Measurements from ENCODE around the gene CYP21A2.
"Not testable (repeated sequence)": the region's sequence is repeated elsewhere in the genome, so short reads cannot be mapped to it uniquely, and the experiment has no call there.

Gene CYP21A2

DNA sequence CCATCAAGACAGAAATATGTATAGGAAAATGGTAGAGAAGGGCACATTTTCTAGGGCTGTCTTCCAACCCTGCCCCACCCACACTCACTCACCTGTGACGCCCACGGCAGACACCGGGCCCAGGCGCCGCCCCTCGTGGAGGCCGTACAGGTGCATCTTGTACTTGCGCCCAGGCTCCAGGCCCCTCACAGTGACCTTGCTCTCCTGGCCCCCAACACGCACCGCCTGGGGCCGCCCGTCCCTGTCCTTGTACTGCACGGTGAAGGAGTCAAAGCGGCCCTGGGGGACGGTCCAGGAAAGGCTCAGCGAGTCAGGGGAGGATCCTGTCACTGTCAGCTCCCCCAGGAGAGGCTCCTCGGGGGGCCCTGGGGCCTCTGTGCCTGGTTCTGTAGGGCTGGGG, 19.8 kb downstream of the CYP21A2 start:
- Histone ChIP-seq H3K27me3 (ENCODE audit: control insufficient read depth, insufficient read depth, low read length) (no peaks in the 10 kb centered on the region), H3K27ac (ENCODE audit: low read depth, low read length) (no peak overlapping the region), H3K4me3 (ENCODE audit: low read depth, low read length) (no peak overlapping the region), H3K4me1 (ENCODE audit: control insufficient read depth, insufficient read depth, low read length) (no peaks in the 10 kb centered on the region), H3K9me3 (ENCODE audit: control insufficient read depth, insufficient read depth, low read depth, low read length) (no peaks in the 10 kb centered on the region), H3K36me3 (ENCODE audit: control insufficient read depth, insufficient read depth, low read length) (no peaks in the 10 kb centered on the region), H3K9ac (ENCODE audit: low read length) (no peak overlapping the region)

- Histone ChIP-seq H3K27me3 (ENCODE audit: control insufficient read depth, insufficient read depth, low read length) (no peaks in the 10 kb centered on the region), H3K9me3 (ENCODE audit: control insufficient read depth, insufficient read depth, low read depth, low read length) (no peaks in the 10 kb centered on the region), H3K9ac (ENCODE audit: low read length) (no peak overlapping the region), H3K4me3 (ENCODE audit: low read depth, low read length) (no peak overlapping the region), H3K4me1 (ENCODE audit: control insufficient read depth, insufficient read depth, low read length) (no peaks in the 10 kb centered on the region), H3K36me3 (ENCODE audit: control insufficient read depth, insufficient read depth, low read length) (no peaks in the 10 kb centered on the region), H3K27ac (ENCODE audit: low read depth, low read length) (no peak overlapping the region)
Measured at GRCh38 chr6:32058511-32058963, 20.3 kb downstream of the CYP21A2 start.

DNA sequence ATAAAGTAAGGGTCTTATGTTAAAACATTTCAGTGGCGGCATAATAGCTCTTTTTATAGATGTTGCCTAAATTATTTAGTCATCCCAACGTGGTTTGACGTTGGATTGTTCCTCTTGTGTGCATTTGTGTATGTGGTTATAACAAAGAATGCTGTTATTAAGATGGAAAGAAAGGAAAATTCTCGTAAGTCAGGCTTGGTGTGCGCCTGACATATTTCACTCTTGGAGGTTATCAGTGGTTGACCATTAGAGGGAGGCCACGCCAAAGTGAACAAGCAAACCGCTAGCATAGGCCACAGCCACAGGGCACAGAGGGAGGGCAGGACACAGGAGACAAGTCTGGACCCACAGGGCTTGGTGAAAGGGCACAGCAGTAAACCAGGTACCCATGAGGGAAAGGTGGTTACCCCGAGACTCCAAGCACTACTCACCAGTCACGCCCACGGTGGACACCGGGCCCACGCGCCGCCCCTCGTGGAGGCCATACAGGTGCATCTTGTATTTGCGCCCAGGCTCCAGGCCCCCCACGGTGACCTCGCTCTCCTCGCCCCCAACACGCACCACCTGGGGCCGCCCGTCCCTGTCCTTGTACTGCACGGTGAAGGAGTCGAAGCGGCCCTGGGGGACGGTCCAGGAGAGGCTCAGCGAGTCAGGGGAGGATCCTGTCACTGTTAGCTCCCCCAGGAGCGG, 22.9 kb downstream of the CYP21A2 start:
- H3K36me3 ChIP-seq (ENCODE audit: control insufficient read depth, insufficient read depth, low read length) = no peaks in the 10 kb centered on the region
- no peak overlapping the region for H3K27ac ChIP-seq (ENCODE audit: low read depth, low read length)
- H3K27me3 ChIP-seq (ENCODE audit: control insufficient read depth, insufficient read depth, low read length) = no peaks in the 10 kb centered on the region
- H3K9me3 ChIP-seq (ENCODE audit: control insufficient read depth, insufficient read depth, low read depth, low read length) = no peaks in the 10 kb centered on the region
- no peak overlapping the region for H3K9ac ChIP-seq (ENCODE audit: low read length)
- H3K4me1 ChIP-seq (ENCODE audit: control insufficient read depth, insufficient read depth, low read length) = no peaks in the 10 kb centered on the region
- no peak overlapping the region for H3K4me3 ChIP-seq (ENCODE audit: low read depth, low read length)

DNA sequence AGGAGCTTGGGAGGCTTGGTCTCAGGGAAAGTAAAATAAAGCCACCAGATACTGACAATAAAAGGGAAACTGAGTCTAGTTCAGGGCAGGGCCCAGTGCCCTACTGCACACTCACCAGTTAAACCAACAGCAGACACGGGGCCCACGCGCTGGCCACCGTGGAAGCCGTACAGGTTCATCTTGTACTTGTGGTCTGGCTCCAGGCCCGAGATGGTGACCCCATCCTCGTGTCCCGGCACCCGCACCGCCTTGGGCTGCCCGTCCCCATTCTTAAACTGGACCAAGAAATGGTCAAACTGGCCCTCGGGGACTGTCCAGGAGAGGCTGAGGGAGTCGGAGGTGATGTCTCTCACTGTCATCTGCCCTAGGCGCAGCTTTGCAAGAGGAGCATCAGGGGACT, 26.5 kb downstream of the CYP21A2 start:
- H3K4me1 ChIP-seq (ENCODE audit: control insufficient read depth, insufficient read depth, low read length) = no peaks in the 10 kb centered on the region
- no peak overlapping the region for H3K4me3 ChIP-seq (ENCODE audit: low read depth, low read length)
- H3K36me3 ChIP-seq (ENCODE audit: control insufficient read depth, insufficient read depth, low read length) = no peaks in the 10 kb centered on the region
- H3K9me3 ChIP-seq (ENCODE audit: control insufficient read depth, insufficient read depth, low read depth, low read length) = no peaks in the 10 kb centered on the region
- H3K27ac ChIP-seq (ENCODE audit: low read depth, low read length) = no peak overlapping the region
- H3K27me3 ChIP-seq (ENCODE audit: control insufficient read depth, insufficient read depth, low read length) = no peaks in the 10 kb centered on the region
- H3K9ac ChIP-seq (ENCODE audit: low read length) = no peak overlapping the region

DNA sequence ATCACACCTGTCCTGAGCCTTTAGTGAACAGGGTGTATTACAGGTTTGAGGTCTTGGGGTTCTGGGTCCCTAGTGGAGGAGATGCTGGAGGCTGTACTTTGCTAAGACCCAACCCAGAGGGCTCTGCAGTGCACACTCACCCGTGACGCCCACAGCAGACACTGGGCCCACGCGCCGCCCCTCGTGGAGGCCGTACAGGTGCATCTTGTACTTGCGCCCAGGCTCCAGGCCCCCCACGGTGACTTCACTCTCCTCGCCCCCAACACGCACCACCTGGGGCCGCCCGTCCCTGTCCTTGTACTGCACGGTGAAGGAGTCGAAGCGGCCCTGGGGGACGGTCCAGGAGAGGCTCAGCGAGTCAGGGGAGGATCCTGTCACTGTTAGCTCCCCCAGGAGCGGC, 29.3 kb downstream of the CYP21A2 start:
- H3K4me1 ChIP-seq (ENCODE audit: control insufficient read depth, insufficient read depth, low read length) = peaks cover 13% of the 10 kb centered on the region; the same call in 1 of the 2 replicates
- H3K27ac ChIP-seq (ENCODE audit: low read depth, low read length); H3K9me3 ChIP-seq (ENCODE audit: control insufficient read depth, insufficient read depth, low read depth, low read length); H3K4me3 ChIP-seq (ENCODE audit: low read depth, low read length); H3K9ac ChIP-seq (ENCODE audit: low read length); H3K27me3 ChIP-seq (ENCODE audit: control insufficient read depth, insufficient read depth, low read length); H3K36me3 ChIP-seq (ENCODE audit: control insufficient read depth, insufficient read depth, low read length): not testable (repeated sequence)

- H3K4me1 ChIP-seq (ENCODE audit: control insufficient read depth, insufficient read depth, low read length) = peaks cover 13% of the 10 kb centered on the region; the same call in 1 of the 2 replicates
- H3K27me3 ChIP-seq (ENCODE audit: control insufficient read depth, insufficient read depth, low read length); H3K36me3 ChIP-seq (ENCODE audit: control insufficient read depth, insufficient read depth, low read length); H3K9ac ChIP-seq (ENCODE audit: low read length); H3K9me3 ChIP-seq (ENCODE audit: control insufficient read depth, insufficient read depth, low read depth, low read length); H3K4me3 ChIP-seq (ENCODE audit: low read depth, low read length); H3K27ac ChIP-seq (ENCODE audit: low read depth, low read length): not testable (repeated sequence)
Measured at GRCh38 chr6:32068315-32068714, 30.1 kb downstream of the CYP21A2 start.

- no peak overlapping the region for H3K4me3 ChIP-seq (ENCODE audit: low read depth, low read length)
- H3K9ac ChIP-seq (ENCODE audit: low read length) = no peak overlapping the region
- H3K27ac ChIP-seq (ENCODE audit: low read depth, low read length) = no peak overlapping the region
- no peaks in the 10 kb centered on the region for H3K27me3 ChIP-seq (ENCODE audit: control insufficient read depth, insufficient read depth, low read length)
- no peaks in the 10 kb centered on the region for H3K9me3 ChIP-seq (ENCODE audit: control insufficient read depth, insufficient read depth, low read depth, low read length)
- peaks cover 13% of the 10 kb centered on the region; the same call in 1 of the 2 replicates for H3K4me1 ChIP-seq (ENCODE audit: control insufficient read depth, insufficient read depth, low read length)
- H3K36me3 ChIP-seq (ENCODE audit: control insufficient read depth, insufficient read depth, low read length) = no peaks in the 10 kb centered on the region
Measured at GRCh38 chr6:32068867-32069266, 30.7 kb downstream of the CYP21A2 start.

- H3K27me3 ChIP-seq (ENCODE audit: control insufficient read depth, insufficient read depth, low read length) = no peaks in the 10 kb centered on the region
- H3K27ac ChIP-seq (ENCODE audit: low read depth, low read length) = no peak overlapping the region
- H3K4me1 ChIP-seq (ENCODE audit: control insufficient read depth, insufficient read depth, low read length) = peaks cover 13% of the 10 kb centered on the region; the same call in 1 of the 2 replicates
- no peak overlapping the region for H3K4me3 ChIP-seq (ENCODE audit: low read depth, low read length)
- H3K9ac ChIP-seq (ENCODE audit: low read length) = no peak overlapping the region
- H3K36me3 ChIP-seq (ENCODE audit: control insufficient read depth, insufficient read depth, low read length) = no peaks in the 10 kb centered on the region
- no peaks in the 10 kb centered on the region for H3K9me3 ChIP-seq (ENCODE audit: control insufficient read depth, insufficient read depth, low read depth, low read length)
Measured at GRCh38 chr6:32069460-32069859, 31.2 kb downstream of the CYP21A2 start.

GRCh38 chr6:32069878-32070515, 31.8 kb downstream of the CYP21A2 start:
- Histone ChIP-seq H3K9me3 (ENCODE audit: control insufficient read depth, insufficient read depth, low read depth, low read length) (no peaks in the 10 kb centered on the region), H3K27ac (ENCODE audit: low read depth, low read length) (no peak overlapping the region), H3K4me1 (ENCODE audit: control insufficient read depth, insufficient read depth, low read length) (peaks cover 13% of the 10 kb centered on the region; the same call in 1 of the 2 replicates), H3K36me3 (ENCODE audit: control insufficient read depth, insufficient read depth, low read length) (no peaks in the 10 kb centered on the region), H3K4me3 (ENCODE audit: low read depth, low read length) (no peak overlapping the region), H3K27me3 (ENCODE audit: control insufficient read depth, insufficient read depth, low read length) (no peaks in the 10 kb centered on the region), H3K9ac (ENCODE audit: low read length) (no peak overlapping the region)

DNA sequence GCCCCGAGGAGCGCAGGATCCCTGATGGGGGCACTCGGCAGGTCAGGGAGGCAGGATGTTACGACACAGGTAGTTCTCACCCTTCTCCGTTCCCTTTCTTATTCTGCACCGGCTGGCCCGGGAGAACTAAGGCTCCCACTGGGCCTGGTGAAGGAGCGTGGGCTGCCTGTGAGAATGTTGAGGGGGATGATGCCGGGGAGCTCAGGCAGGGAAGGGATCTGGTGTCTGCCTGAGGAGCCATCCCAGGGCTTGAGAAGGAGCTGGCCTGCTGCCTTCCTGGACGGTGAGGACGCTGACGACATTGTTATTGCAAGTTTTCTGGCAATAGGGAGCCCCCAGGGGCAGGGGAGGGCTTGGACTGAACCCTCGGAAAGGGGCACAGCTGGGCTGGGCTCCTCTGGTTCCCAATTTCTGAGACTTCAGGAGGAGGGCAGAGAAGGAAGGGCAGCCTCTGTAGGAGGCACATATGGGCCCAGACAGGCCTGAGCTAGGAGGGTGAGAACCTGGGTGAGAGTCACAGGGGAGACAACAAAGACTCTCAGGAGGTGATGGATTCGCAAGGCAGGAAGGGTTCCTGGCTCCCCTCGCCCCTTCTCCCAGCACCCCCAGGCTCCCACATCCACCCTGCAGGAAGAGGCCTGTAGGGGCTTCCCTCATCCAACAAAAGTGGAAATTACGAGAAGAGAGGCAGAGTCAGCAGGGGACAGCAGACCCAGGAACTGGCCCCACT, 32.8 kb downstream of the CYP21A2 start:
- Histone ChIP-seq H3K4me3 (ENCODE audit: low read depth, low read length) (no peak overlapping the region), H3K36me3 (ENCODE audit: control insufficient read depth, insufficient read depth, low read length) (no peaks in the 10 kb centered on the region), H3K9me3 (ENCODE audit: control insufficient read depth, insufficient read depth, low read depth, low read length) (no peaks in the 10 kb centered on the region), H3K27me3 (ENCODE audit: control insufficient read depth, insufficient read depth, low read length) (no peaks in the 10 kb centered on the region), H3K9ac (ENCODE audit: low read length) (no peak overlapping the region), H3K4me1 (ENCODE audit: control insufficient read depth, insufficient read depth, low read length) (peaks cover 13% of the 10 kb centered on the region; the same call in 1 of the 2 replicates), H3K27ac (ENCODE audit: low read depth, low read length) (no peak overlapping the region)

- Histone ChIP-seq H3K4me1 (ENCODE audit: control insufficient read depth, insufficient read depth, low read length) (peaks cover 13% of the 10 kb centered on the region; the same call in 1 of the 2 replicates), H3K9ac (ENCODE audit: low read length) (no peak overlapping the region), H3K27ac (ENCODE audit: low read depth, low read length) (no peak overlapping the region), H3K9me3 (ENCODE audit: control insufficient read depth, insufficient read depth, low read depth, low read length) (no peaks in the 10 kb centered on the region), H3K36me3 (ENCODE audit: control insufficient read depth, insufficient read depth, low read length) (no peaks in the 10 kb centered on the region), H3K4me3 (ENCODE audit: low read depth, low read length) (no peak overlapping the region), H3K27me3 (ENCODE audit: control insufficient read depth, insufficient read depth, low read length) (no peaks in the 10 kb centered on the region)
Measured at GRCh38 chr6:32073101-32073500, 34.9 kb downstream of the CYP21A2 start.

Data from HUES6 (cell line).